ENCODE results near the gene RANBP17.

RANBP17 gene

DNA sequence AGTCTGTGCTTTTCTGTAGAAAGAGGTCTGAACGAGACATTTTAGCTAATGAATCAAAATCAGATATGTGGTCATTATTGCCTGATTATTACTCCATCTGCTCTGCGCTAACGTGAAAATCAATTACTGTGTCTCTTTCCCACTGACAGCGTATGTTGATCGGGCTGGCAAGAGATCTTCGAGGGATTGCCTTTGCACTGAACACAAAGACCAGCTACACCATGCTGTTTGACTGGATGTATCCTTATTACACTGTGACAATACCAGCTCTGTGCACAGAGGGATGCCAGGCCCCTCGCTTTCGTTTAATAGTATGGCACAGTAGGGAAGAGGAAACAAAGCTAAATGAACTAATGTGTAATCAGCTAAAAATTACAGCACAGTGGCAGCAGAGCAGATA lies 343.6 kb downstream of the RANBP17 start:
- H3K4me2 ChIP-seq (ENCODE audit: low read length) = no peak overlapping the region
- TF ChIP-seq, protein P1, sequence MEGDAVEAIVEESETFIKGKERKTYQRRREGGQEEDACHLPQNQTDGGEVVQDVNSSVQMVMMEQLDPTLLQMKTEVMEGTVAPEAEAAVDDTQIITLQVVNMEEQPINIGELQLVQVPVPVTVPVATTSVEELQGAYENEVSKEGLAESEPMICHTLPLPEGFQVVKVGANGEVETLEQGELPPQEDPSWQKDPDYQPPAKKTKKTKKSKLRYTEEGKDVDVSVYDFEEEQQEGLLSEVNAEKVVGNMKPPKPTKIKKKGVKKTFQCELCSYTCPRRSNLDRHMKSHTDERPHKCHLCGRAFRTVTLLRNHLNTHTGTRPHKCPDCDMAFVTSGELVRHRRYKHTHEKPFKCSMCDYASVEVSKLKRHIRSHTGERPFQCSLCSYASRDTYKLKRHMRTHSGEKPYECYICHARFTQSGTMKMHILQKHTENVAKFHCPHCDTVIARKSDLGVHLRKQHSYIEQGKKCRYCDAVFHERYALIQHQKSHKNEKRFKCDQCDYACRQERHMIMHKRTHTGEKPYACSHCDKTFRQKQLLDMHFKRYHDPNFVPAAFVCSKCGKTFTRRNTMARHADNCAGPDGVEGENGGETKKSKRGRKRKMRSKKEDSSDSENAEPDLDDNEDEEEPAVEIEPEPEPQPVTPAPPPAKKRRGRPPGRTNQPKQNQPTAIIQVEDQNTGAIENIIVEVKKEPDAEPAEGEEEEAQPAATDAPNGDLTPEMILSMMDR (IDR thresholded peaks at IDR 0.05; ENCODE audit: low read depth, low read length) = no peak
- TF ChIP-seq EZH2phosphoT487 (IDR thresholded peaks at IDR 0.05; ENCODE audit: low read depth) = no peak

DNA sequence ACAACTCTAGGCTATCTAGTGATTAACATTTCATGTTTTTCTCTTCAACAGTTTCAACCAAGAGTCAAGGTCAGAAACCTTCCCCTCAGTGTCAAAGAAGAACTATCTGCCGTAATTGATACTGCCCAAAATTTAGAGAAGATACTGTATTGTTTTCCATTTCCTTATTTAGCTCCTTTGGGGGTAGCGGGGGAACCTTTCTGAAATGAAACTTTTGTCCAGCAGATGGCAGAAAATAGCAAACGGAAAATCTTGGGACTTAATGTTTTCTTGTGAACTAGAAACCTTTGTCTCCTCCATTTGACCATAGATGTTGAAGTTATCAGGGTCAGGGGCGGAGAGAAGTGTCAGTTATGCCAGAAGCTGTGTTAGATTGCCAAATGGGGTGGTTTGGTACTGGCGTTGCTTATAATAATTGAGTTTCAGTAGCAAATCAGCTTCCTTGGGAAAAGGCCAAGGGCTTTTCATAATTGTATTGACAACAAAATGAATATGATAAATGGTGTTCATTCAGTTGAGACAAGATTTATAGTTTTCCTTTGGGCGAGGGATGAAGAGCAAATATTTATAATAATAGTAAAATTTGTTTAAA lies 345.5 kb downstream of the RANBP17 start:
- Histone ChIP-seq H2AFZ (ENCODE audit: low read depth, low read length) (no peak overlapping the region), H3K9me3 (ENCODE audit: insufficient read depth, low read length) (no peaks in the 10 kb centered on the region), H3K9ac (ENCODE audit: low read length) (no peak overlapping the region), H3K79me2 (ENCODE audit: low read length) (no peaks in the 10 kb centered on the region), H4K20me1 (ENCODE audit: insufficient read depth, low read length) (no peaks in the 10 kb centered on the region), H3K4me3 (ENCODE audit: low read length) (no peak overlapping the region), H3K36me3 (replicated peaks; ENCODE audit: low read depth, low read length) (no peaks in the 10 kb centered on the region), H3K4me2 (ENCODE audit: low read length) (peak overlapping the region; percentile 48), H3K27me3 (ENCODE audit: low read depth, low read length) (peaks cover 35% of the 10 kb centered on the region), H3K27ac (ENCODE audit: low read length) (no peak overlapping the region), H3K4me1 (ENCODE audit: low read length) (no peaks in the 10 kb centered on the region)
- TF ChIP-seq, protein P1 (IDR thresholded peaks at IDR 0.05; ENCODE audit: low read depth, low read length) = peak; percentile 72
- no peak for TF ChIP-seq EZH2phosphoT487 (IDR thresholded peaks at IDR 0.05; ENCODE audit: low read depth)

More for the DNA sequence above, 343.6 kb downstream of the RANBP17 start:
- H3K27ac ChIP-seq (ENCODE audit: low read length) = no peak overlapping the region
- no peaks in the 10 kb centered on the region for H4K20me1 ChIP-seq (ENCODE audit: insufficient read depth, low read length)
- H3K36me3 ChIP-seq (replicated peaks; ENCODE audit: low read depth, low read length) = no peaks in the 10 kb centered on the region
- H3K4me3 ChIP-seq (ENCODE audit: low read length) = no peak overlapping the region
- no peaks in the 10 kb centered on the region for H3K4me1 ChIP-seq (ENCODE audit: low read length)
- H3K9me3 ChIP-seq (ENCODE audit: insufficient read depth, low read length) = no peaks in the 10 kb centered on the region
- H3K9ac ChIP-seq (ENCODE audit: low read length) = no peak overlapping the region
- peaks cover 45% of the 10 kb centered on the region for H3K27me3 ChIP-seq (ENCODE audit: low read depth, low read length)
- no peaks in the 10 kb centered on the region for H3K79me2 ChIP-seq (ENCODE audit: low read length)
- H2AFZ ChIP-seq (ENCODE audit: low read depth, low read length) = no peak overlapping the region

DNA sequence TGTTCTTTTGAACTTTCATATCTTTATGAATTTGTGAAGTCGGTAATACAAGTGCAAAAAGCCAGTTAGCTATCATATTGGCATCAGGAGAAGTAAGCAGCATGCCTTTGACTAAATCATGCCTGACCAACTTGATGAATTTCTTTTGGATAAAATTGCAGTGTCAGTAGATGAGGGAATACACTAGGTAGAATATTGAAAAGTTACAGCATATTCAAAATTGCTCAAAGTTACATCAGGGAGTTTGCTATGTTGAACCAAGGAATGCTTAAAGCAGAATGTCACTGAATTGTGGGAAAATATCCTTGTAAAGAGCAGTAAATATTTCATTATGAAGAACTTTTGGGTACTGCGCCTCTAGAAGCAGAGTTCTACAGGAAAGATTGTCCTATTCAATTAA lies 360.1 kb downstream of the RANBP17 start:
- H3K27ac ChIP-seq (ENCODE audit: low read length) = no peak overlapping the region
- H2AFZ ChIP-seq (ENCODE audit: low read depth, low read length) = no peak overlapping the region
- H3K27me3 ChIP-seq (ENCODE audit: low read depth, low read length) = peaks cover 32% of the 10 kb centered on the region
- H4K20me1 ChIP-seq (ENCODE audit: insufficient read depth, low read length) = no peaks in the 10 kb centered on the region
- H3K36me3 ChIP-seq (replicated peaks; ENCODE audit: low read depth, low read length) = no peaks in the 10 kb centered on the region
- no peak for TF ChIP-seq EZH2phosphoT487 (IDR thresholded peaks at IDR 0.05; ENCODE audit: low read depth)
- TF ChIP-seq, protein P1 (IDR thresholded peaks at IDR 0.05; ENCODE audit: low read depth, low read length) = no peak
- H3K4me1 ChIP-seq (ENCODE audit: low read length) = no peaks in the 10 kb centered on the region
- no peak overlapping the region for H3K9ac ChIP-seq (ENCODE audit: low read length)
- no peak overlapping the region for H3K4me3 ChIP-seq (ENCODE audit: low read length)
- H3K9me3 ChIP-seq (ENCODE audit: insufficient read depth, low read length) = no peaks in the 10 kb centered on the region
- H3K79me2 ChIP-seq (ENCODE audit: low read length) = no peaks in the 10 kb centered on the region
- no peak overlapping the region for H3K4me2 ChIP-seq (ENCODE audit: low read length)

DNA sequence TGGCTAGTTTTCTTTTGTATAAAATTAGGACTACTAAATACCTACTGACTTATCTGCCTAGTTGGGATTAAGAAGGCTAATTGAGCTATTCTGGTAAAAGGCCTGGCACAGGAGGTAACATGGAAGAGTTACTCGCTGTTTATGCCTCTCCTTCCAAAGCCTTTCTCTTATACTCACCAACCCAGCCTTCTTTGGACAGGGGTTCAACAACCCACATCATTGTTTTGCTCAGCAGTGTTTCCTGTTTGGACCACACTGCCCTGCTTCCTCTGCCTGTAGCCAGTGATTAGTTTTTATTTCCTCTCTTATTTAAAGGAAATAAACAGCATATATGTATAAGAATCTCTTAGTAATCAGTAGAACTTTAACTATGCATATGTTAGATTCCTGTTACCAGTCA lies 362.1 kb downstream of the RANBP17 start:
- no peak overlapping the region for H3K4me2 ChIP-seq (ENCODE audit: low read length)
- H2AFZ ChIP-seq (ENCODE audit: low read depth, low read length) = no peak overlapping the region
- H3K36me3 ChIP-seq (replicated peaks; ENCODE audit: low read depth, low read length) = no peaks in the 10 kb centered on the region
- no peak overlapping the region for H3K9ac ChIP-seq (ENCODE audit: low read length)
- H4K20me1 ChIP-seq (ENCODE audit: insufficient read depth, low read length) = no peaks in the 10 kb centered on the region
- no peak overlapping the region for H3K27ac ChIP-seq (ENCODE audit: low read length)
- H3K4me1 ChIP-seq (ENCODE audit: low read length) = no peaks in the 10 kb centered on the region
- TF ChIP-seq EZH2phosphoT487 (IDR thresholded peaks at IDR 0.05; ENCODE audit: low read depth) = no peak
- TF ChIP-seq, protein P1 (IDR thresholded peaks at IDR 0.05; ENCODE audit: low read depth, low read length) = no peak
- no peaks in the 10 kb centered on the region for H3K79me2 ChIP-seq (ENCODE audit: low read length)
- H3K27me3 ChIP-seq (ENCODE audit: low read depth, low read length) = peaks cover 35% of the 10 kb centered on the region
- no peak overlapping the region for H3K4me3 ChIP-seq (ENCODE audit: low read length)
- no peaks in the 10 kb centered on the region for H3K9me3 ChIP-seq (ENCODE audit: insufficient read depth, low read length)

Data from OCI-LY3 (cell line).